Measurements from ENCODE around the gene EXOC3L2. TPM values are rescaled to one million over a fixed set of nuclear protein-coding genes. Genes with fewer than 3 reads are reported as not detected.

EXOC3L2 gene
- total and polyA plus RNA-seq, 2 donors (not counting 3 experiments of a cell fraction or from before 2014, with no cell fraction given): 0.66 to 1.8 TPM

DNA sequence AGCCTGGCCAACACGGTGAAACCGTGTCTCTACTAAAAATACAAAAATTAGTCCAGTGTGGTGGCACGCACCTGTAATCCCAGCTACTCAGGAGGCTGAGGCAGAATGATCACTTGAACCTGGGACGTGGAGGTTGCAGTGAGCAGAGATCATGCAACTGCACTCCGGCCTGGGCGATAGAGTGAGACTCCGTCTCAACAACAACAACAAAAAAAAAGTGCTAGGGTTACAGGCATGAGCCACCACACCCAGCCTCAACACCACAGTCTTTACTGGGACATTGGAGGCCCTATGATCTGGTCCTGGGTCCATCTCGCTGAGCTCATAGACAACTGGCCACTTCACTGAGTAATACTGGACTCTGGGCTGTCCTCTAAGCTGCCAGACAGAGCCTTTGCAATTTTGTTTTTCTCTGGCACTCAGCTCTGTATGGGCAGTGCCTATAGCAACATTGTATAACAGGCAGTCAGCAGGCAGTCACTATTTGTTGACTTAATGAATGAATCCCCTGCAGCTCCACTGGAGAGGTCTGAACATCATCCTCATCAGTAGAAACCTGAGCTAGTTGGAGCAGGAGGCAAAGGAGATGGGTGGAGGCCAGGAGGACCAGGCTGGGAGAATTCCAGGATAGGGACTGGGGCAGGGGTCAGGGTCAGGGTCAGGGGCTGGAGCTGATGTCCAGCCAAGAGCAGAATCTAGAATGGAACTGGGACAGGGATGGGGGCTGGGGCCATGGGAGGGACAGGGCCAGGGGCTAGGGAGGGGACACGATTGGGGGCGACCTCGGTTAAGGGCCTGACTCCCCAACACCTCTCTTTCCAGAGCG lies 58.5 kb downstream of the EXOC3L2 start:
- no peaks in the 10 kb centered on the region for H3K27me3 ChIP-seq (ENCODE audit: control insufficient read depth in 2 of 2, insufficient read depth in 2 of 2, low read length in 2 of 2)
- DNase-seq (ENCODE audit: low read depth, low spot score): no peak
- intact Hi-C loops (cut with micrococcal nuclease): loop anchor here (1.0 to 5.0 kb wide), 2 partner anchors 24 to 151 kb away; no protein-coding TSS in a partner anchor
- peak; percentile 12 for FAIRE-seq
- TF ChIP-seq JUN (IDR thresholded peaks at IDR 0.05; ENCODE audit: borderline replicate concordance, insufficient read depth, insufficient read length, low read depth) (no peak), FOS (IDR thresholded peaks at IDR 0.05; ENCODE audit: borderline replicate concordance, insufficient read depth, low read length) (no peak), POLR2A (IDR thresholded peaks at IDR 0.05; ENCODE audit: low read depth, low read length) (no peak), MYC (IDR thresholded peaks at IDR 0.05; ENCODE audit: low read depth, low read length) (no peak), POLR2AphosphoS5 (IDR thresholded peaks at IDR 0.05; ENCODE audit: insufficient read depth, low read depth, low read length) (no peak), EZH2 (IDR thresholded peaks at IDR 0.05; ENCODE audit: borderline replicate concordance, low read depth, low read length, severe bottlenecking) (no peak)
- TF ChIP-seq, protein P1, sequence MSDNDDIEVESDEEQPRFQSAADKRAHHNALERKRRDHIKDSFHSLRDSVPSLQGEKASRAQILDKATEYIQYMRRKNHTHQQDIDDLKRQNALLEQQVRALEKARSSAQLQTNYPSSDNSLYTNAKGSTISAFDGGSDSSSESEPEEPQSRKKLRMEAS (IDR thresholded peaks at IDR 0.05; ENCODE audit: insufficient read depth, insufficient read length): no peak
- no peaks in the 10 kb centered on the region for H3K9me1 ChIP-seq (replicated peaks; ENCODE audit: control insufficient read depth, extremely low read depth, insufficient read depth, low read length)
- no peak overlapping the region for H3K4me3 ChIP-seq (replicated peaks in 1 of 3; ENCODE audit: insufficient read depth in 1 of 3, low read depth in 1 of 3, low read length in 3 of 3)
- H4K20me1 ChIP-seq (replicated peaks; ENCODE audit: control insufficient read depth, extremely low read depth, insufficient read depth, low read length): no peaks in the 10 kb centered on the region
- no peaks in the 10 kb centered on the region for H3K36me3 ChIP-seq (ENCODE audit: control insufficient read depth in 2 of 2, extremely low read depth in 1 of 2, insufficient read depth in 2 of 2, low read length in 2 of 2)
- H3K9me3 ChIP-seq (replicated peaks; ENCODE audit: control insufficient read depth, insufficient read depth, low read length): no peaks in the 10 kb centered on the region
- no peak overlapping the region for H2AFZ ChIP-seq (ENCODE audit: low read depth, low read length)
- H3K4me2 ChIP-seq (ENCODE audit: insufficient read depth, low read length): no peak overlapping the region
- ChIA-PET POLR2A (no interaction called here), CTCF (interaction anchor here (0.6 to 2.5 kb wide), 10 partner anchors 8 to 127 kb away, joined by 3 to 14 read pairs (median 4); partner anchors contain the start of genes BLOC1S3, NKPD1 and TRAPPC6A)
- no peak overlapping the region for H3K9ac ChIP-seq (replicated peaks; ENCODE audit: extremely low read depth, insufficient read depth, low read length)
- no peaks in the 10 kb centered on the region for H3K79me2 ChIP-seq (ENCODE audit: control insufficient read depth, insufficient read depth, low read length)
- no TSS peak for BruUV-seq (replicated peaks)
- H3K4me1 ChIP-seq (ENCODE audit: control insufficient read depth, extremely low read depth, insufficient read depth, low read length): no peaks in the 10 kb centered on the region
- dilution Hi-C loops (cut with MboI; ENCODE audit: extremely low pct_ligation_motif_present, low sequenced_read_pairs): no loop called here
- H3K27ac ChIP-seq (ENCODE audit: insufficient read depth, low read depth, low read length): no peak overlapping the region
